Measurements from ENCODE around the gene METTL24.

Gene METTL24

DNA sequence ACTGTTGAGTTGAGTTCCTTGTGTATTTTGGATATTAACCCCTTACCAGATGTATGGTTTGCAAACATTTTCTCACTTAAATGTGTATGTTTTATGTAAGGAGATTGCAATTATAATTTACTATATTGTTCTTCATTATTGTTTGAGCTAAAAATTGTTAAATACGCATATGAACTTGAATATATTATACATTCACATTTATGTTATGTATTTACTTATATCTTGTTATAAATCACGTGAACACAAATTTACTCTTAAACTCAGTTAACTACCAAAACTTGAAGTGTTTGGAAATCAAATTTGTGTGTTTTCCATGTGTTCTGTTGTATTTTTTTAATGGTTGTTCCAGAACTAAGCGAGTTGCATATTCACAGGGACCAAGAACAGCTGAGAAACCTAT is 159.6 kb downstream of the METTL24 start:
- no peak for TF ChIP-seq ZFX (IDR thresholded peaks at IDR 0.05; ENCODE audit: borderline replicate concordance)
- TF ChIP-seq, protein P1, sequence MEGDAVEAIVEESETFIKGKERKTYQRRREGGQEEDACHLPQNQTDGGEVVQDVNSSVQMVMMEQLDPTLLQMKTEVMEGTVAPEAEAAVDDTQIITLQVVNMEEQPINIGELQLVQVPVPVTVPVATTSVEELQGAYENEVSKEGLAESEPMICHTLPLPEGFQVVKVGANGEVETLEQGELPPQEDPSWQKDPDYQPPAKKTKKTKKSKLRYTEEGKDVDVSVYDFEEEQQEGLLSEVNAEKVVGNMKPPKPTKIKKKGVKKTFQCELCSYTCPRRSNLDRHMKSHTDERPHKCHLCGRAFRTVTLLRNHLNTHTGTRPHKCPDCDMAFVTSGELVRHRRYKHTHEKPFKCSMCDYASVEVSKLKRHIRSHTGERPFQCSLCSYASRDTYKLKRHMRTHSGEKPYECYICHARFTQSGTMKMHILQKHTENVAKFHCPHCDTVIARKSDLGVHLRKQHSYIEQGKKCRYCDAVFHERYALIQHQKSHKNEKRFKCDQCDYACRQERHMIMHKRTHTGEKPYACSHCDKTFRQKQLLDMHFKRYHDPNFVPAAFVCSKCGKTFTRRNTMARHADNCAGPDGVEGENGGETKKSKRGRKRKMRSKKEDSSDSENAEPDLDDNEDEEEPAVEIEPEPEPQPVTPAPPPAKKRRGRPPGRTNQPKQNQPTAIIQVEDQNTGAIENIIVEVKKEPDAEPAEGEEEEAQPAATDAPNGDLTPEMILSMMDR (IDR thresholded peaks at IDR 0.05) = no peak

DNA sequence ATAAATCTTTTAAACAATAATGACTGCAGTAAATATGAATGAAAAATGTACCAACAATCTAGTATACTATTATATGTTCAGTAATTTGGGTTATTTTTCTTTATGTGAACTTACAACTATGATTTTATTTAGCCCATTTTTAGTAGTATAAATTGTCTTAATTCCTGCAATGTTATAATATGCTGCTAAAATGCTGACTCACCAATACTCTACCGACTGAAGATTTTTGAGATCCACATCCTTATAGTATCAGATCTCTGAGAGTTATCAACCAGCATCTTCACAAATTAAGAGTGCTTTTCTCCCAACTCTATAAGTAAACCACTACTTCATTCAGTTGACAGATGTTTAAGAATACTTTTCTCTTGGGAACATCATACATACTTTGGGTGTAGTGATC is 161.3 kb downstream of the METTL24 start:
- TF ChIP-seq, protein P1 (IDR thresholded peaks at IDR 0.05) = no peak
- TF ChIP-seq ZFX (IDR thresholded peaks at IDR 0.05; ENCODE audit: borderline replicate concordance) = no peak
- H3K27ac ChIP-seq = no peak overlapping the region

More for the DNA sequence above, 159.6 kb downstream of the METTL24 start:
- no peak overlapping the region for H3K27ac ChIP-seq

DNA sequence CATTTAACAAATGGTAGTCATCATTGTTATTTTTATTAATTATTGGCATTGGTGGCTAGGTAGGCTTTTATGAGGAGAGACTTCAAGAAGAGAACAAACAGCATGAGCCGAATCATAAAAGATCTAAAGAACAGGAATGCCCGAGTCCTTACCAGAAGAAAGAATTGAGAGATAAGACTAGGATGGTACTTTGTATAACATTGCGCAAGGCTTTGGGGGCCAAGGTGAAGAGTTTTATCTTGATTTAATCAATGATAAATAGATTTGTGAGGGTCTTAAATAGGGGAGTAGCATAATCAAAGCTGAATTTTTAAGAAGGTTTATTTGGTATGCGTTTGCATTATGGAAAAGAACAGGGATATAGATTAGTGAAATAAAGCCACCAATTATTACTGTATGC is 162.5 kb downstream of the METTL24 start:
- TF ChIP-seq ZFX (IDR thresholded peaks at IDR 0.05; ENCODE audit: borderline replicate concordance) = no peak
- TF ChIP-seq, protein P1 (IDR thresholded peaks at IDR 0.05) = no peak
- H3K27ac ChIP-seq = no peak overlapping the region
